Gastrocnemius medialis (tissue), 4 donors: ENCODE data around the gene ZNF330. TPM values are rescaled to one million over a fixed set of nuclear protein-coding genes. Genes with fewer than 3 reads are reported as not detected.

Experiments used
- ATAC-seq, 2 donors: fragments of 150-250 bp; one replicate each; pipeline ENCODE4 v1.9.1; 2016
- DNase-seq, 2 donors: peaks; one replicate each; pipeline ENCODE4 v3.0.0-alpha.2; 2019
- H3K27ac ChIP-seq, 4 donors: fragments of 200-600 bp; sonication (generic); 1 replicate in 1 of 4; 2 replicates in 3 of 4; pipeline ENCODE4 v1.5.1; 2016 to 2018; ENCODE audit warnings: mild to moderate bottlenecking in 2 of 4, moderate library complexity in 1 of 4
- H3K27me3 ChIP-seq, 3 donors: fragments of 200-600 bp; sonication (generic) in 2 of 3; 1 replicate in 1 of 3; 2 replicates in 2 of 3; pipeline versions ENCODE4 v1.5.1 to v1.6.0; 2016 to 2019; ENCODE audit warnings: mild to moderate bottlenecking in 1 of 3, moderate library complexity in 1 of 3
- H3K36me3 ChIP-seq, 2 donors: fragments of 200-600 bp; sonication (generic) in 1 of 2; one replicate each; pipeline ENCODE4 v1.5.1; 2017 to 2018
- H3K4me1 ChIP-seq, 2 donors: fragments of 200-600 bp; sonication (generic) in 1 of 2; one replicate each; pipeline ENCODE4 v1.5.1; 2016 to 2017; ENCODE audit warnings: mild to moderate bottlenecking in 2 of 2
- H3K4me3 ChIP-seq, 4 donors: fragments of 200-600 bp; sonication (generic) in 3 of 4; 1 replicate in 1 of 4; 2 replicates in 3 of 4; pipeline ENCODE4 v1.5.1; 2016 to 2019; ENCODE audit warnings: mild to moderate bottlenecking in 2 of 4
- H3K9me3 ChIP-seq, 3 donors: fragments of 200-600 bp; sonication (generic) in 2 of 3; 1 replicate in 1 of 3; 2 replicates in 2 of 3; pipeline ENCODE4 v1.5.1; 2016 to 2019
- POLR2A ChIP-seq, 2 donors: fragments of 450-650 bp; IDR thresholded peaks; one replicate each; pipeline ENCODE4 v1.6.1; 2017; ENCODE audit warnings: antibody characterized with exemption in 2 of 2, mild to moderate bottlenecking in 2 of 2, moderate library complexity in 2 of 2
- in situ Hi-C, 4 donors: fragments of 200-750 bp; cut with MboI; loops; one replicate each; pipeline versions ENCODE4 v1.15.0 to v1.8.0; 2017; ENCODE audit warnings: low sequenced_read_pairs in 4 of 4
- intact Hi-C: fragments of 100-400 bp; cut with DNase I; formaldehyde crosslinking; loops from one replicate; pipeline ENCODE4 v1.15.1; 2023; ENCODE audit warnings: low total_unique reads
- total RNA-seq, 4 donors: library from RNA; depleted of rRNA; stranded (reverse); fragments of >200 nt; gene quantifications; one replicate each; pipeline versions ENCODE4 v1.1.0 to v1.2.3, GENCODE V29; 2016
- TF ChIP-seq, protein P1 (sequence below), 5 experiments: fragments of 450-650 bp in 3 of 5; fragments of 200-600 bp in 2 of 5; sonication (generic) in 2 of 5; IDR thresholded peaks in 4 of 5; conservative IDR thresholded peaks in 1 of 5; 1 replicate in 4 of 5; 2 replicates in 1 of 5; pipeline ENCODE4 v1.5.1; 2016 to 2019; ENCODE audit warnings: antibody characterized with exemption in 5 of 5, mild to moderate bottlenecking in 3 of 5, moderate library complexity in 3 of 5

The ZNF330 gene
- total RNA-seq, 4 donors from 2014 or later = 24.0 to 54.3 (median 36.1) TPM

DNA sequence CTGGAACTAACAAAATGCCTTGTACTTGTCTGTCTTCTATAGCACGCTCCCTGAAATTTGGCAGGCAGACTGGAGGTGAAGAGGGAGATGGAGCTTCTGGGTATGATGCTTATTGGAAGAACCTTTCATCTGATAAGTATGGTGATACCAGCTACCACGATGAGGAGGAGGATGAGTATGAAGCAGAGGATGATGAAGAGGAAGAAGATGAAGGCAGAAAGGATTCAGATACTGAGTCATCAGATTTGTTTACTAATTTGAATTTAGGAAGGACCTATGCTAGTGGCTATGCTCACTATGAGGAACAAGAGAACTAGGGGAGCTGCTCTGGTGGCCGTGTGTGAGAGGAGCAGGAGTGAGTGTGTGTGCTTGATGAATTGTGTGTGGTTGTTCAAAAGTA lies 13.0 kb downstream of the ZNF330 start:
- H3K27ac ChIP-seq = no peak overlapping the region
- no peaks in the 10 kb centered on the region for H3K27me3 ChIP-seq
- no peaks in the 10 kb centered on the region for H3K9me3 ChIP-seq
- TF ChIP-seq, protein P1, sequence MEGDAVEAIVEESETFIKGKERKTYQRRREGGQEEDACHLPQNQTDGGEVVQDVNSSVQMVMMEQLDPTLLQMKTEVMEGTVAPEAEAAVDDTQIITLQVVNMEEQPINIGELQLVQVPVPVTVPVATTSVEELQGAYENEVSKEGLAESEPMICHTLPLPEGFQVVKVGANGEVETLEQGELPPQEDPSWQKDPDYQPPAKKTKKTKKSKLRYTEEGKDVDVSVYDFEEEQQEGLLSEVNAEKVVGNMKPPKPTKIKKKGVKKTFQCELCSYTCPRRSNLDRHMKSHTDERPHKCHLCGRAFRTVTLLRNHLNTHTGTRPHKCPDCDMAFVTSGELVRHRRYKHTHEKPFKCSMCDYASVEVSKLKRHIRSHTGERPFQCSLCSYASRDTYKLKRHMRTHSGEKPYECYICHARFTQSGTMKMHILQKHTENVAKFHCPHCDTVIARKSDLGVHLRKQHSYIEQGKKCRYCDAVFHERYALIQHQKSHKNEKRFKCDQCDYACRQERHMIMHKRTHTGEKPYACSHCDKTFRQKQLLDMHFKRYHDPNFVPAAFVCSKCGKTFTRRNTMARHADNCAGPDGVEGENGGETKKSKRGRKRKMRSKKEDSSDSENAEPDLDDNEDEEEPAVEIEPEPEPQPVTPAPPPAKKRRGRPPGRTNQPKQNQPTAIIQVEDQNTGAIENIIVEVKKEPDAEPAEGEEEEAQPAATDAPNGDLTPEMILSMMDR (IDR thresholded peaks at IDR 0.05 in 4 of 5, conservative IDR thresholded peaks at IDR 0.05 in 1 of 5) = no peak
- TF ChIP-seq POLR2A (IDR thresholded peaks at IDR 0.05) = no peak
- DNase-seq (no peak), ATAC-seq (no peak)
- intact Hi-C loops (no loop called here), in situ Hi-C loops (no loop called here)
- no peak overlapping the region for H3K4me3 ChIP-seq
- H3K36me3 ChIP-seq = peaks cover 0 to 65% of the 10 kb centered on the region in 2 donors
- H3K4me1 ChIP-seq = no peaks in the 10 kb centered on the region

DNA sequence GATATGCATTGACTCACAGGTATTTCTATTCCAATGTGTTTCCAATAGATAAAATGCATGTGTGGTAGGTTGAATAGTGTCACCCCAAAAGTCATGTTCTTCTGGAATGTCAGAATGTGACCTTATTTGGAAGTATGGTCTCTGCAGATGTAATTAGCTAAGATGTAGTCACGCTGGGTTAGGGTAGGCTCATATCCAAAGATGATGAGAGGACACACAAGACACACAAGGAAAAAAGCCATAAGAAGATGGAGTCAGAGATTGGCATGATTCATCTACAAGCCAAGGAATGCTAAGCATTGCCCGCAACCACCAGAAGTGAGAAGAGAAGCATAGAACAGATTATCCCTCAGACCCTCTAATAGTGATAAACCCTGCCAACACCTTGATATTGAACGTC lies 17.5 kb downstream of the ZNF330 start:
- Histone ChIP-seq H3K27ac (no peak overlapping the region), H3K27me3 (no peaks in the 10 kb centered on the region), H3K4me3 (no peak overlapping the region), H3K9me3 (no peaks in the 10 kb centered on the region), H3K4me1 (no peaks in the 10 kb centered on the region), H3K36me3 (peaks cover 0 to 24% of the 10 kb centered on the region in 2 donors)
- DNase-seq (no peak), ATAC-seq (no peak)
- TF ChIP-seq, protein P1 (IDR thresholded peaks at IDR 0.05 in 4 of 5, conservative IDR thresholded peaks at IDR 0.05 in 1 of 5) = no peak
- no peak for TF ChIP-seq POLR2A (IDR thresholded peaks at IDR 0.05)
- in situ Hi-C loops (no loop called here), intact Hi-C loops (no loop called here)

DNA sequence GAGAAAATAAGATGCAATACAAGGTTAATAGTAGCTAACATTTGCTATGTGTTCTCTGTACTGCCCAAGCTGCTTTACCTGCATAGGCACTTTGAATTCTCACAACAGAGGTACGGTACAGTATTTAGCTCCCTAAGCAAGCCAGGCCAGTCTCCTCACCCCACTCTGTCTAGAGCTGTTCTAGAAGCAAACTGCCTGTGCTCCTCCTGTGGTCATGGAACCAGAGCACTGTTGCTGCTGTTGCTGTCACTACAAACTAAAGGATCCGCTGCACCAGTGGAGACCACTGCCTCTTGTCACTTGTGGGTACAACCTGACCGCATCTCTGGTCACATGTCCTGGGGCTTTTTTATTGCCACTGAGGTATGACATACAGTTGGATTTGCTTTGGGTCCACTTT lies 19.6 kb downstream of the ZNF330 start:
- H3K36me3 ChIP-seq = peaks cover 0 to 3% of the 10 kb centered on the region in 2 donors
- in situ Hi-C loops (no loop called here), intact Hi-C loops (no loop called here)
- no peak overlapping the region for H3K4me3 ChIP-seq
- no peaks in the 10 kb centered on the region for H3K9me3 ChIP-seq
- H3K27me3 ChIP-seq = no peaks in the 10 kb centered on the region
- DNase-seq = no peak
- no peaks in the 10 kb centered on the region for H3K4me1 ChIP-seq
- no peak overlapping the region for H3K27ac ChIP-seq
- TF ChIP-seq, protein P1 (IDR thresholded peaks at IDR 0.05 in 4 of 5, conservative IDR thresholded peaks at IDR 0.05 in 1 of 5) = no peak
- no peak for TF ChIP-seq POLR2A (IDR thresholded peaks at IDR 0.05)
- ATAC-seq = no peak

DNA sequence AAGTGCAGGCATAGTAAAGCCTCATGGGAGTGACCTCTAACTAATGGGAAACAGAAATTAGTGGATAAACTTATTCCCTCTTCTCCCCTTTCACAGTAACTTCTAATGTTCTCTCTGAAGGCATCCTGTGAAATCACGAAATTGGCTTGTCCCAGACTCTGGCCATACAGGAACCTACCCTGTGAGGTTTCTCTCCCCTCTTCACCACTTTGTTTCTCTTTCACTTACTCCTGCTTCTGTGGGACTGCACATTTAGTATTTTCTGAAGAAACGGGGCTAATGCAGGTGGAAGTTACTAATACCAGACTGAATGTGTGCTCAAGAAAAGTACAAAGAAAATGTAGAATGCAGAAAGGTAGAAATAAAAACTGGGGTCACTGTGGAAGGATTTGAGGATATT lies 20.0 kb downstream of the ZNF330 start:
- DNase-seq (no peak), ATAC-seq (no peak)
- in situ Hi-C loops (no loop called here), intact Hi-C loops (no loop called here)
- no peaks in the 10 kb centered on the region for H3K27me3 ChIP-seq
- no peak overlapping the region for H3K27ac ChIP-seq
- no peaks in the 10 kb centered on the region for H3K9me3 ChIP-seq
- H3K36me3 ChIP-seq = no peaks in the 10 kb centered on the region
- no peak overlapping the region for H3K4me3 ChIP-seq
- TF ChIP-seq, protein P1 (IDR thresholded peaks at IDR 0.05 in 4 of 5, conservative IDR thresholded peaks at IDR 0.05 in 1 of 5) = no peak
- no peak for TF ChIP-seq POLR2A (IDR thresholded peaks at IDR 0.05)
- peaks cover 0 to under 1% of the 10 kb centered on the region in 2 donors for H3K4me1 ChIP-seq

DNA sequence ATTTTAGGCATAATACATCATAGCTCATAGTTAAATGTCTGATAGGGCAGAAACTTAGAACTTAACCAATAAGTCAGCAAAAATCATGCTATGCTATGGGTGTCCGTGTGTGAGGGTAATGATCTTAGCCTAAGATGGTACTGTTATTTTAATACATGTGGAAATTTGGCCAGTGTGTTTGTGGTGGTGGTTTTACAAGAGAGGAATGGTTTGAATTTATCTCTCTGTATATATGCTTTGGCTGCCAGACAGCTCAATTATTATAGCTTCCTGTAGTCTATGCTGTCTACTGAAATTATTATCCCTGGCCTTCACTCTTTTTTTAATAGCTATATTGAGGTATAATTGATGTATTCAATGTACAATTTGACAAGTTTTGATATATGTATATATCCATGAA lies 21.3 kb downstream of the ZNF330 start:
- intact Hi-C loops = no loop called here
- no peak for ATAC-seq

More for the DNA sequence above, 21.3 kb downstream of the ZNF330 start:
- H3K36me3 ChIP-seq = no peaks in the 10 kb centered on the region
- in situ Hi-C loops = no loop called here
- H3K4me1 ChIP-seq = peaks cover 5 to 11% of the 10 kb centered on the region in 2 donors
- no peaks in the 10 kb centered on the region for H3K9me3 ChIP-seq
- H3K27ac ChIP-seq = no peak overlapping the region
- no peaks in the 10 kb centered on the region for H3K27me3 ChIP-seq
- TF ChIP-seq, protein P1 (IDR thresholded peaks at IDR 0.05 in 4 of 5, conservative IDR thresholded peaks at IDR 0.05 in 1 of 5) = no peak
- TF ChIP-seq POLR2A (IDR thresholded peaks at IDR 0.05) = no peak
- DNase-seq = no peak
- H3K4me3 ChIP-seq = no peak overlapping the region
